Esophagus squamous epithelium (tissue), 4 donors: ENCODE data around the gene CDIPT.

ENCODE experiments used
- POLR2A ChIP-seq, 4 donors: fragments of 450-650 bp; IDR thresholded peaks; one replicate each; pipeline ENCODE4 v1.6.1; 2017; ENCODE audit warnings: antibody characterized with exemption in 4 of 4, mild to moderate bottlenecking in 4 of 4, moderate library complexity in 3 of 4
- TF ChIP-seq, protein P1 (sequence below), 6 experiments: fragments of 450-650 bp in 4 of 6; fragments of 200-600 bp in 2 of 6; sonication (generic) in 2 of 6; IDR thresholded peaks; one replicate each; pipeline ENCODE4 v1.5.1; 2016 to 2019; ENCODE audit warnings: antibody characterized with exemption in 6 of 6, mild to moderate bottlenecking in 4 of 6, moderate library complexity in 4 of 6

DNA sequence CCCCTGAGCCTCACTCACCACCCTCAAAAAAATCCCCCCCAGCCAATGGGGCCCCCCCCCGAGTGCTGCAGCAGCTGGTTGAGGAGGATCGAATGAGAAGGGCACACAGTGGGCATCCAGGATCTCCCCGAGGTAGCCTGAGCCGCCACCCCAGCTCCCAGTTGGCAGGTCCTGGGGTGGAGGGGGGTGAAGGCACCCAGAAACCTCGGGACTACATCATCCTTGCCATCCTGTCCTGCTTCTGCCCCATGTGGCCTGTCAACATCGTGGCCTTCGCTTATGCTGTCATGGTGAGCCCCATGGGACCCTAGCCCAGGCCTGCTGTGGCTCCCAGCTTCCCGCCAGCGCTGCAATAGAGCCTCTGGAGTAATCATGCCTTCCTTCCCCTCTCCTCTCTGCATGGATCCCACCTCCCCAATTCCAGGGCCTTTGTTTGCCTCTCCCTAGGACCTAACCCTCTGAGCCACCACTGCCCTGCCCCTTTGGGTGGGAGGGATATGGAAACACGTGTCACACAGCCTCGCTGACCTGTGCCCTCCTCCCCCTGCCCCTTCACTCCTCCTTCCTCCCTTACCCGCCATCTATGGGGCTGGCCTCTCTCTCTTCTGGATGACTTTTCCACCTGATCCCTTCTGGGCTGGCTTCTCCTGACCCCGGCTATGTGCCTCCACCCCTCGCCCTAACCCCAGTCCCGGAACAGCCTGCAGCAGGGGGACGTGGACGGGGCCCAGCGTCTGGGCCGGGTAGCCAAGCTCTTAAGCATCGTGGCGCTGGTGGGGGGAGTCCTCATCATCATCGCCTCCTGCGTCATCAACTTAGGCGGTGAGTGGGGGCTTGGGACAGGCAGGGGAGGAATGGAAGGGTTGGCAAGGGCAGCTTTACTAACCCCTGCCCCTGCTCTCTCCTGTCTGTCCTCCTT, 49.1 kb downstream of the CDIPT start:
- no peak for TF ChIP-seq POLR2A (IDR thresholded peaks at IDR 0.05)
- TF ChIP-seq, protein P1, sequence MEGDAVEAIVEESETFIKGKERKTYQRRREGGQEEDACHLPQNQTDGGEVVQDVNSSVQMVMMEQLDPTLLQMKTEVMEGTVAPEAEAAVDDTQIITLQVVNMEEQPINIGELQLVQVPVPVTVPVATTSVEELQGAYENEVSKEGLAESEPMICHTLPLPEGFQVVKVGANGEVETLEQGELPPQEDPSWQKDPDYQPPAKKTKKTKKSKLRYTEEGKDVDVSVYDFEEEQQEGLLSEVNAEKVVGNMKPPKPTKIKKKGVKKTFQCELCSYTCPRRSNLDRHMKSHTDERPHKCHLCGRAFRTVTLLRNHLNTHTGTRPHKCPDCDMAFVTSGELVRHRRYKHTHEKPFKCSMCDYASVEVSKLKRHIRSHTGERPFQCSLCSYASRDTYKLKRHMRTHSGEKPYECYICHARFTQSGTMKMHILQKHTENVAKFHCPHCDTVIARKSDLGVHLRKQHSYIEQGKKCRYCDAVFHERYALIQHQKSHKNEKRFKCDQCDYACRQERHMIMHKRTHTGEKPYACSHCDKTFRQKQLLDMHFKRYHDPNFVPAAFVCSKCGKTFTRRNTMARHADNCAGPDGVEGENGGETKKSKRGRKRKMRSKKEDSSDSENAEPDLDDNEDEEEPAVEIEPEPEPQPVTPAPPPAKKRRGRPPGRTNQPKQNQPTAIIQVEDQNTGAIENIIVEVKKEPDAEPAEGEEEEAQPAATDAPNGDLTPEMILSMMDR (IDR thresholded peaks at IDR 0.05), result no peak
